ENCODE data around the gene KRT8.

Gene KRT8

DNA sequence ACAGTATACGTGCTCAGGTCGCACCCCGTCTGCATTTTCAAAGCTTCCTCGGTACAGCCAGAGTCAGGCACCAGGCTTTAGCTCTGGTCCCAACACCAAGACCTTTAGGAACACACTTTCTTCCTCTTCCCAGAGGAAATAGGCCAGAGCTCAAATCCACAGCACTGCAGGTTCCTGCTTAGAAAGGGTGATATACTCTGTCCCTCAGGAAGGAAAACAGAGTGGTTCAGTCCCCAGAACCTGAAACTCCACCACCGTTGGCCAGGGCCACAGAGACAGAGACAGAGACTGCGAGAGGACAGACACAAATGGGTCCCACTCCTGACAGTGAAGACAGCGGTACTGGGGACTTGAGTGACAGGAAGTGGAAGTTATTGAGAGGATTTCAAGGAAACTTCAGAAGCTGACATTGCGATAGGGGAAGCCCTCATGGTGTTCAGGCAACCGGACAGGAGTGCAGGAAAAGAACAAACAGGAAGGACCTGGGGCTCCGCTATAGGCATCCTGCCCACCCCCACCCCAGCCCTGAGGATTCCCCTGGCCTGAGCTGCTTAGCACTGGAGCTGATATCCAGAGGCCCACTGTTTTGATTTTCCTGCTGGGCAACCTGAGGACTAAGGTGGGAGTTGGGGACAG is 5.5 kb upstream of the KRT8 start:
- Histone ChIP-seq H3K9ac (no peak overlapping the region), H3K36me3 (ENCODE audit: control insufficient read depth, insufficient read depth, low read length) (no peaks in the 10 kb centered on the region), H3K4me2 (ENCODE audit: low read length) (no peak overlapping the region), H3K79me2 (no peaks in the 10 kb centered on the region), H3K27ac (peak overlapping the region; percentile 39), H3K4me1 (peaks cover 27% of the 10 kb centered on the region), H3K4me3 (ENCODE audit: low read depth, low read length) (no peak overlapping the region), H2AFZ (peak overlapping the region; percentile 35), H3K9me3 (ENCODE audit: control insufficient read depth, low read length) (no peaks in the 10 kb centered on the region), H3K27me3 (ENCODE audit: control insufficient read depth, insufficient read depth, low read length) (no peaks in the 10 kb centered on the region)
- TF ChIP-seq, protein P1, sequence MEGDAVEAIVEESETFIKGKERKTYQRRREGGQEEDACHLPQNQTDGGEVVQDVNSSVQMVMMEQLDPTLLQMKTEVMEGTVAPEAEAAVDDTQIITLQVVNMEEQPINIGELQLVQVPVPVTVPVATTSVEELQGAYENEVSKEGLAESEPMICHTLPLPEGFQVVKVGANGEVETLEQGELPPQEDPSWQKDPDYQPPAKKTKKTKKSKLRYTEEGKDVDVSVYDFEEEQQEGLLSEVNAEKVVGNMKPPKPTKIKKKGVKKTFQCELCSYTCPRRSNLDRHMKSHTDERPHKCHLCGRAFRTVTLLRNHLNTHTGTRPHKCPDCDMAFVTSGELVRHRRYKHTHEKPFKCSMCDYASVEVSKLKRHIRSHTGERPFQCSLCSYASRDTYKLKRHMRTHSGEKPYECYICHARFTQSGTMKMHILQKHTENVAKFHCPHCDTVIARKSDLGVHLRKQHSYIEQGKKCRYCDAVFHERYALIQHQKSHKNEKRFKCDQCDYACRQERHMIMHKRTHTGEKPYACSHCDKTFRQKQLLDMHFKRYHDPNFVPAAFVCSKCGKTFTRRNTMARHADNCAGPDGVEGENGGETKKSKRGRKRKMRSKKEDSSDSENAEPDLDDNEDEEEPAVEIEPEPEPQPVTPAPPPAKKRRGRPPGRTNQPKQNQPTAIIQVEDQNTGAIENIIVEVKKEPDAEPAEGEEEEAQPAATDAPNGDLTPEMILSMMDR (IDR thresholded peaks at IDR 0.05): no peak

DNA sequence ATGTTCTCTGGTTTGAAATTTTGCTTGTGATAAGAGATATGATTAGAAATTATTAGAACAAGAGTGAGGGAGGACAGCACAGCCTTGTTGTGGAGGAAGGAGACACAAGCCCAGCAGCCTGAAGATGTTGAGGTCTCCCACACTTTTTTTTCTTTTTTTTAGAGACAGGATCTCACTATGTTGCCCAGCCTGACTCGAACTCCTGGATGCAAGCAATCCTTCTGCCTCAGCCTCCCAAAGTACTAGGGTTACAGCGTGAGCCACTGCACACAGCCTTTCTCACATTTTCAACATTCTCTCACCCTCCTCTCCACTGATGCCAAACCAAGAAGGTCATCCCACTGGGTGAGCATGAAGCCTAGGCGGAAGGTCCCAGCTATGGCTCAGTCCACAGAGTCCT is 4.9 kb upstream of the KRT8 start:
- H3K4me2 ChIP-seq (ENCODE audit: low read length): no peak overlapping the region
- H2AFZ ChIP-seq: peak overlapping the region; percentile 35
- no peak overlapping the region for H3K4me3 ChIP-seq (ENCODE audit: low read depth, low read length)
- H3K27me3 ChIP-seq (ENCODE audit: control insufficient read depth, insufficient read depth, low read length): no peaks in the 10 kb centered on the region
- H3K36me3 ChIP-seq (ENCODE audit: control insufficient read depth, insufficient read depth, low read length): no peaks in the 10 kb centered on the region
- no peaks in the 10 kb centered on the region for H3K79me2 ChIP-seq
- H3K9ac ChIP-seq: no peak overlapping the region
- H3K27ac ChIP-seq: no peak overlapping the region
- H3K9me3 ChIP-seq (ENCODE audit: control insufficient read depth, low read length): no peaks in the 10 kb centered on the region
- TF ChIP-seq, protein P1 (IDR thresholded peaks at IDR 0.05): no peak
- H3K4me1 ChIP-seq: peaks cover 30% of the 10 kb centered on the region

DNA sequence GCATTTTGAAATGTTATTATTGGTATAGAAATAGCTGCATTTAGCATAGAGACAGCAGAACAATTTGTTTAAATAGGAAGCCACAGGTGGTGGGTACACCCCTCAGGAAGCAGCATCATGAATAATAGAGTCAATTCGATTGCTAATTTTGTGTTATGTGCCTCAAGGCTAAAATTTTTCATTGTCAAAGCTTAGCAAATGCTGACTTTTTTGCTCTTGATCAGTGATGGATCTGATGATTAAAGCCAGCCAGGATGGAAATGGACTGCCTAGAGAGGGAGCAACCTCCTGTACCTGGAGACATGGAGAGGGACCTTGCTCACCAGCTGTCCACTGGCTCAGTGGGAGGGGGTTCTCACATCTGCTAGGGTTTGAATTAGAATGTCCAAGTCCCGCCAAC is 4.5 kb upstream of the KRT8 start:
- TF ChIP-seq, protein P1 (IDR thresholded peaks at IDR 0.05): no peak
- peaks cover under 1% of the 10 kb centered on the region for H3K79me2 ChIP-seq
- no peaks in the 10 kb centered on the region for H3K27me3 ChIP-seq (ENCODE audit: control insufficient read depth, insufficient read depth, low read length)
- peak overlapping the region; percentile 36 for H2AFZ ChIP-seq
- H3K9me3 ChIP-seq (ENCODE audit: control insufficient read depth, low read length): no peaks in the 10 kb centered on the region
- H3K9ac ChIP-seq: no peak overlapping the region
- no peaks in the 10 kb centered on the region for H3K36me3 ChIP-seq (ENCODE audit: control insufficient read depth, insufficient read depth, low read length)
- no peak overlapping the region for H3K4me2 ChIP-seq (ENCODE audit: low read length)
- H3K4me1 ChIP-seq: peaks cover 30% of the 10 kb centered on the region
- H3K27ac ChIP-seq: no peak overlapping the region
- no peak overlapping the region for H3K4me3 ChIP-seq (ENCODE audit: low read depth, low read length)

DNA sequence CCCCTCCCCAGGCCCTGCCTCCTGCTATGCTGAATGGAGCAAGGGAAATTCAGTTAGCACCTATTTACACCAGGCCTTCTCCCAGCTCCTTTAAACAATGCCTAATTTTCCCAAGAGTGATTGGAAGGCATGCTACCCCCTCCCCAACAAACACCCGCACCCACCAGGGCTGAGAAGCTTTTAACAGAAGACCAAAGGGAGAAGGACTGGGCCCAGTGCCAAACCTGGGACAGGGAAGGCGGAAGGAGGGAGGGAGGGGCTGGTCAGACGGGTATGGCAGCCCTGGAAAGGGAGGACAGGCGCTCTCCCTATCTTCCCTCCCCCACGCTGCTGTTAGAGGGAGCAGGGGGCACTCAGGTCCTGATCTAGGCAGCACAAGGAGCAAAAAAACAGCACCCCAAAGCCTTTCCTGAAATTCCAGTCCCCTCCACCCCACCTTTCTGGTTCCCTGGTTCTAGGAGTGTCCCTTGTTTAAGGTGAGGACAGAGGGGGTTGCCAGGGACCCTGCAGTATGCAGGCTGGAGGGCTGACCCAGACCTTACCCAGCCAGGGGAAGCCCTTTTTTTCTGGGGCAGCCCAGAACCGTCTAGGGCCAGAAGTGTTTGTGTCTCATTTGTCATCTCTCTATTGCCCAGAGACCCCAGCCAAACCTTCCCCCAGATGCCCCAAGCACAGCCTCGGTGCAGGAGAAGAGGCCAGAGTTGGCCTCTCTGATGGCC is 2.4 kb upstream of the KRT8 start:
- Histone ChIP-seq H3K4me2 (ENCODE audit: low read length) (peak overlapping the region; percentile 30), H3K27me3 (ENCODE audit: control insufficient read depth, insufficient read depth, low read length) (no peaks in the 10 kb centered on the region), H3K9me3 (ENCODE audit: control insufficient read depth, low read length) (no peaks in the 10 kb centered on the region), H3K79me2 (peaks cover 3% of the 10 kb centered on the region), H3K9ac (no peak overlapping the region), H3K4me1 (peaks cover 30% of the 10 kb centered on the region), H2AFZ (peak overlapping the region; percentile 95), H3K27ac (peak overlapping the region; percentile 96), H3K36me3 (ENCODE audit: control insufficient read depth, insufficient read depth, low read length) (no peaks in the 10 kb centered on the region), H3K4me3 (ENCODE audit: low read depth, low read length) (no peak overlapping the region)
- TF ChIP-seq, protein P1 (IDR thresholded peaks at IDR 0.05): no peak

Data from parathyroid adenoma (tissue), 2 donors.